Activated naive CD4-positive, alpha-beta T cell treated with Interleukin-2 at 50 U/mL for 16 hours (primary cell): ENCODE results near the gene ADAMTS3.

Experiments
- DNase-seq: peaks from one replicate; pipeline ENCODE4 v3.0.0-alpha.2; 2020

Gene ADAMTS3

DNA sequence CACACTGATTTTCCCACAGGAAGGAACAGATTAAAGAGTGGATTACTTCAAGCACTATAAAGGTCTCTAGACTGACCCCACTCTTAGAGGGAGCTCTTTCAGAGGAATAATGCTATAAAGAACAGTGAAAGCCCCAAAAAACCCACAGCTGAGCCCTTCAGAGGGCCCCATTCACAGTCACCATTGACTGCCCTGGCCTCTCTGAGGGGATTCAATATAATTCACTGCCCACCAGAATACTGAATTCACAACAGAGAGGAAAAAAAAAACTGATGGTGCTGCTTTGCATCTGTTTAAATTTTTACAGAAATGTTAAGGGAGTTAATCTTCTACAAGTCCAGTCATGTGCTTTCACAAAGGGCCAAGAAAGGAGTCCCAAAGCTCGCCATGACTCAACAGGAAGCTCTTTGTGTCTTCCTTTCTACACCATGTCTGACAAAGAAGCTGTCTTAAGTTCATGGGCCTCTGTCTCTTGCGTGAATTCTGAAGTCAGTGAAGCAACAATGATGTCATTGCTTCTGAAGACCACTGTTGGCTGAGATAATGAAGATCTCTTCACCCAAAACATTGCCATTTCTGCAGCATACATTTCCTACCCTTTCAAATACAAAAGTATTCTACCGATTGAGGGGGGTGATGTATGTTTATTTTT, 174.9 kb downstream of the ADAMTS3 start:
- no peak for DNase-seq

GRCh38 chr4:72391281-72391680, 177.7 kb downstream of the ADAMTS3 start:
- DNase-seq, result no peak

DNA sequence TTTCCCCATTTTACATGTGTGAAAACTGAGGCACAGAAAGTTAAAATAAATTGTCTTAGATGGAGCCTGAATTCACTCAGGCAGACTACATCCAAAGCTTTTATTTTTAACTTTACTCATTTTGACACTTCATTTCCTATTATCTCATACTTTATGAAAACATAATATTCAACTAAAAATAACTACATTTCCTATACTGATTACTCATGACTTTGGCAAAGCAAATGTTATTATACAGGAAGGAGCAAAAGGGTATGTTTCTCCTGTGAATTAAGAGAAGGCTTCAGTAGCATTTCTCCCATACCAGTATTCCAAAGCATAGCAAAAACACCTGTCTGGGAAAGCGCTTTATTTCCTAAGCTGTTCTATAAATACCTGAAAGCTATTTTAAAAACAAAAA, 178.6 kb downstream of the ADAMTS3 start:
- DNase-seq, result no peak

- no peak for DNase-seq
Observed at GRCh38 chr4:72388521-72388920, 180.5 kb downstream of the ADAMTS3 start.

- DNase-seq, result no peak
Observed at GRCh38 chr4:72387959-72388358, 181.1 kb downstream of the ADAMTS3 start.

- no peak for DNase-seq
Observed at GRCh38 chr4:72383439-72383838, 185.6 kb downstream of the ADAMTS3 start.

DNA sequence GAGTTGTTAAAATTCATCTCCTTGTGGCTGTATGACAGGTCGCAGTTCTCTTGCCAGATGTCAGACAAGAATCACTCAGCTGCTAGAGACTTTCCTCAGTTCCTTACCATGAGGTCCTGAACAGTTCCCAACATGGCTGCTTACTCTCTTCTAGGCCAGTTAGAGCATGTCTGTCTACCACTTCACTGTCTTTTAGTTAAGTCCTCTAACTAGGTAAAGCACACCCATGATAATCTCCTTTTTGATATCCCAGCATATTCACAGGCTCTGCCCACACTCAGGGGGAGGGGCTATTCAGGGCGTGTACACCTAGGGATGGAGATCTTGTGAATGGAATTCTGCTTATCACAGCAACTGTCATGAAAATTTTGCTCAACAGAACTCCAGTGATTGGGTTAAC, 190.1 kb downstream of the ADAMTS3 start:
- no peak for DNase-seq

- DNase-seq, result no peak
Observed at GRCh38 chr4:72377491-72378194, 191.4 kb downstream of the ADAMTS3 start.

GRCh38 chr4:72376901-72377300, 192.1 kb downstream of the ADAMTS3 start:
- DNase-seq, result no peak

DNA sequence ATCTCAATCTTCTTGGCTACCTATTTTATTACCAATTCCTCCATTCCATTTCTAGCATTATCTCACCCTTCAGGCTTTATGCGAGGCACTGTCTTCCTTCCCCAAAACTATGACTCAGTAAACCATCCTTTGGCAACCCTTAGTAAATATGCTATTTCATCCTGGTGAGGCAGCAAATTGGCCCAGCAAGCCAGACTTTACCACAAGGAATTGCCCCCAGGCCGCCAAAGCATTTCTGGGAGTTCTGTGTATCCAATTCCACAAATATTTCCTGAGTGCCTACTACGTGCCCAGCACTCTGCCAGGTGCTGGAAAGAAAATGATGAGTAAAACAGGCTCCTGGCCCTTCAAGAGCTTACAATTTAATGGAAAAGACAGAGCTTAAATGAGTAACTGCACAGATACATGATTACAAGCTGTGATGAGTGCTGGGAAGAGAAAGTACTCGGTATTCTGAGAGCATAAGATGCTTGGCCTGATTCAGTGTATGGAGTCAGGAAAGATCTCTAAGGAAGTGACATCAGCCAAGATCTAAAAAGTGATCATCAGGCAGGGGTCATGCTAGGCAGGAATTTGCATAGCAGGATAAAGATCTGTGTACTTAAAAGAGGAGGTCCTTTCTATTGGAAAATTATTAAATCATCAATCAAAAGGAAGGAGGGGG, 193.8 kb downstream of the ADAMTS3 start:
- DNase-seq, result no peak

DNA sequence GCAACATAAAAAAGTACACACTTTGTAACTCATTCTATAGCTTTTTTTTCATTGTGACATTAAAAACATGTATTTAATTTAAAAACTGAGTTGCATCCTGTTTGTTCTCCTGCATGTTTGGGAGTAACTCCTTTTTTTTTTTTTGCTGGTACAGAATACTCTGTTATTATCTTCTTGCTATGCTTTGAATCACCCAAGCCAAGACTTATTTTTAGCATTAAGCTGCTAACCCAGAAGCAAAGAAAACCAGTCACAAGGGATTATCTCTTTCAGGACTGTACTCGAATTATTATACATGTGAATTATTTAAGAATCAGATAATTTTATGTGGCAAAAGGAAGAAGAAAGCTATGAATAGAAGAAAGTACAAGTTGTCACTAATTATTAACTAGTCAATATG, 194.9 kb downstream of the ADAMTS3 start:
- DNase-seq, result no peak

- no peak for DNase-seq
Observed at GRCh38 chr4:72366601-72367000, 202.4 kb downstream of the ADAMTS3 start.

DNA sequence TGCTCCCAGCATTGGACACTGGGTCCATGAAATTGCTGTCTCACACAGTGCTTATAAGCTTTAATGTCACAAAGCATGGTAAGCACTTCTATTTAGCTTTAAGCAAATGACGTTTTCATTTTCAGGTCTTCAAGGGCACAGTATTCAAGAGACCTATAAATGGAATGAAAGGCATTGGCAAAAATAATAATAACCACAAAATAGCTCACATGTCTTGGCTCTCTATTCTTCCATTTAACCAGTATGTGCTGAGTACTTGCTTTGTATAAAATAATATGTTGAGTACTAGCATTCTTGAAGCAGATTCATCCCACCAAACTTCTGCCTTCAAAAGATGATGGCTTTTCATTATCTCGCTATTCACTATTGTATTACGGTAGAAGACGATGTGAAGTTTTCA, 203.0 kb downstream of the ADAMTS3 start:
- DNase-seq, result no peak

DNA sequence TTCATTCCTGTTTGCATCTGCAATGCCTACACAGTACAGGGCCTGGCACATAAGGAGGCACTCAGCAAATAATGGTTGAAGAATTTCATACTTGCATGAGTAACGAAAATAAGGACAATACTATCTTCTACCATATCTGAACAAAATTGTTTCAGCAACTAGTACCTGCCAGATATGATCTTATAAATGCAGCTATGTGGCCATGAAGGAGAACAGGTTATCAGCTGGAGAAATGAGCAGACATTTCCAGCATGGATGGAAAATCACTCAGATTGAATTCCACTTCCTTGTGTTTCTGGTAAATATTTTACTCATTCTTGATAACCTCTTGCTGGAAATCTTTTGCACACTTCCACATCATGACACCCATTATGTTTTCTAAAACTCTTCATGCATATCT, 204.0 kb downstream of the ADAMTS3 start:
- no peak for DNase-seq

- no peak for DNase-seq
Observed at GRCh38 chr4:72360075-72360474, 208.9 kb downstream of the ADAMTS3 start.

DNA sequence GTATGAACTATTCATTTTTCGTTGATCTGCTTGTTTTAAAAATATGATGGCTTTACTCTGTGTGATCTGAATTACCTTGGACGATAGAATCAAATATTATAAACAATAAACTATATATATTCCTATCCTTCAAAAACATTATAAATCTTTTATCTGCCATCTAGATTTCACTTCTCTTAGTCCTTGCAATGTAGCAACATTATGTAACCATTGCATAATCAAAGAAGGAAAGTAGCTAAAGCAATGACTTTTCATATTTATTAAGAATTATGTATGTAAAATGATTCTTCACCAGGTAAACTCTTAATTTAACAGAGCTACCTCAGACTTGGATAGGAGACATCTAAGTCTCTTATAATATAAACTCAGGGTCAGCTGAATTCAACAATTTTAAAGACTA, 210.5 kb downstream of the ADAMTS3 start:
- DNase-seq, result no peak

DNA sequence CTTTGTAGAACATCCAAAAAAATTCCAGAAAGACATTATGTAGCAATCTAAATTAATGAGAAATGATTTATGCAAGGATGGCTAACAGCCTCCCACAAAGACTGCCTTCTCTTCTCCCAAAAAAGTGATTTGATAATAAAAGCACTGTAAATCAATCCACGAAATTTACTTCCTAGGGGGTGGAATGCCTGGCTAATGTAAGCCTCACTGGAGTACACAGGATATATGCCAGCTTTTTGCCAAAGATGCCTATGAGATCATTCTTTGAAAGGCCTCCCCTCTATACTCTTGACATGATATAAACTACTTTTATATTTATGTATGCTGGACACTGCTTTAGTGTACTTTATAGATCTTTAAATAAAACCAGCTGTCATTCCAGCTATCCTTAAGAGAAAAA, 211.1 kb downstream of the ADAMTS3 start:
- DNase-seq, result no peak

DNA sequence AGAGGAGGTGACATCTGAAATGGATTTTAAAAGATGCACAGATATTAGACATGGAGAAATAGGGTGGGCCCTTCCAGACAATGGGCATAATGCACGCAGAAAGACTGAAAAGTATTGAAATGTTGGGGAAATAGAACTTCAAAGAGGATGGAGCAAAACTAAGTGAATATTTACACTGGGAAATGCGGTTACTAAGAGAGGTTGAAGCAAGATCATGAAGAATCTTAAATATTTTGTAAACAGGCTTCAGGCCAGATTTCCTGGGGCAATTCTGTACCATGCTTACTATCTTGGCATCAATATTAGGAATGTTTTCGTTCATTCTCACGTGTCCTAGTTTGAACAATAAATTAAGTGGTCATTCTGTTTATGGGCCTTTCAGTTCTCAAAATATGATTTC, 216.3 kb downstream of the ADAMTS3 start:
- no peak for DNase-seq

DNA sequence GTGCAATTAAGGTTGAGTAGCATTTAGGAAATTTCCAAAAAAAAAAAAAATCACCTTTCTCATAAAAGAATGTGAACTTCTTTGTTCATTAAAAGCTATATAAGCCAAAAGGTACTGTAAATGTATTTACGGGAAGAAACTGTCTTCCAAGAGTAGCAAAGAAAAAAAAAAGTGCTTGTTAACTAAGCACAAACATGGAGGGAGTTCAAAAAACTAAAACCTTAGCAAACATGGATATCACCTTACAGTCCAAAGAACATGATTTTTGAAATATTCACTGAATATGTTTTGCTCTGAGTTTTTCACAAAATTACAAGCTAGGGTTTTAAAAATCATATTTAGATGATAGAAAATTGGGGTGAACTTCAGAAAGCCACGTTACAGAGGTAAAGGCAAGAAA, 217.5 kb downstream of the ADAMTS3 start:
- no peak for DNase-seq

- DNase-seq, result no peak
Observed at GRCh38 chr4:72348701-72349100, 220.3 kb downstream of the ADAMTS3 start.

- no peak for DNase-seq
Observed at GRCh38 chr4:72344418-72344817, 224.6 kb downstream of the ADAMTS3 start.

- DNase-seq, result no peak
Observed at GRCh38 chr4:72341432-72341820, 227.6 kb downstream of the ADAMTS3 start.

DNA sequence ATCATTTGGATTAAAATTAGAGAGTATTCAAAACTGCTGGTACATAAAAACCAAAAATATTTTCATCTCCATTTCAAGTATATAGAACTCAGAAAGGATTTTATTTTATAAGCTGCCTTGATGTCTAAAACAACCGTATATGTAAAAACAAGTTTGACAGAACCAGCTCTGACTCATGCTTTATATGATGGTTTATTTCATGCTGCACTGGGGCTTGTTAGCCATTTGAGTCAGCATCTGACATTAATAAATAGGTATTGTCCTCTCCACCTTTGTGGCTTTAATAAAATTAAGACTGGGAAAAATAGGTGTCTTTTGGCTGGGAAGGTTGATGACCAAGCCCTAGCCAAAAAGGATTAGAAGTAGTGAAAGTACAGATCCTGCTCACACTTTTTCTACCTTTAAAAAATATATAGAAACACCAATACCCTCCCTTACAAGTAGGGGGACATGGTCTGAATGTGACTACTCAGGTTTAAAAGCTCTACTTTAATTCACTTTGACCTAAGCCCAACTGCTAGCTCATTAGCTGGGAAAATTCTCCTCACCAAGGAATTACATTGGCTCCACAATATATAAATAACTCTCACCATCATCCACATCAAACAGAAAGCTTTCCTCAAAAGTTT, 228.1 kb downstream of the ADAMTS3 start:
- no peak for DNase-seq

GRCh38 chr4:72338060-72338459, 231.0 kb downstream of the ADAMTS3 start:
- DNase-seq, result no peak
